GM06990 (cell line): ENCODE measurements around the gene TRIM3.

Experiments used
- DNase-seq: peaks from one replicate; pipeline ENCODE4 v3.0.0-alpha.2; 2011; ENCODE audit not compliant: insufficient read length; ENCODE audit errors: extremely low read depth
- H3K27me3 ChIP-seq: replicated peaks from 2 replicates; pipeline ENCODE4 v1.6.0; 2011; ENCODE audit warnings: low read length; ENCODE audit not compliant: control insufficient read depth, insufficient read depth
- H3K36me3 ChIP-seq: 2 replicates; pipeline ENCODE4 v1.5.1; 2011; ENCODE audit warnings: low read length; ENCODE audit not compliant: control insufficient read depth, insufficient read depth
- H3K4me3 ChIP-seq: replicated peaks from 2 replicates; pipeline ENCODE4 v1.5.1; 2011; ENCODE audit warnings: low read depth, mild to moderate bottlenecking, control low read depth, low read length
- CTCF ChIP-seq: IDR thresholded peaks from 2 replicates; pipeline ENCODE4 v1.5.1; 2011; ENCODE audit warnings: low read length, control low read depth, mild to moderate bottlenecking, inconsistent platforms; ENCODE audit not compliant: insufficient read depth, poor library complexity, severe bottlenecking

The TRIM3 gene

GRCh38 chr11:6504166-6504565, 30.4 kb upstream of the TRIM3 start:
- H3K27me3 ChIP-seq: no peaks in the 10 kb centered on the region
- no peak for DNase-seq
- H3K36me3 ChIP-seq: peaks cover 11% of the 10 kb centered on the region
- no peak overlapping the region for H3K4me3 ChIP-seq
- no peak for TF ChIP-seq CTCF

DNA sequence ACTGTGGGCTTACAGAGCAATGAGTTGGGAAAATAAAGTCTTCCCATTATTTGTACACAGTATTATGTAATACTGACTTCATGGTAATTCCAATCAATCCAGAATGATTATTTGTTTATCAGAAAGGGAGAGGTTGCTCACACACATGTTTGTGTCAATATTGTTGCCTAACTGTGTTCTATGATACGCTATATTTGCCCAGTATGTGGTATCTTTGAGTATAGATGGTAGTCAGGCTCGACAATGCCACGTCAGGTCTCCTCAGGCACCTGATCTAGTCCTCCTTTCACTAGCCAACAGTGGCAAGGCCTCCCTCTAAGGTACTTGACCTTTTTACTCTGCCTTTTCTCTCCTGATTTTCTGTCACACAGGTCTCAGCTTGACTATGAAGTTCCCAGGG, 28.6 kb upstream of the TRIM3 start:
- no peaks in the 10 kb centered on the region for H3K27me3 ChIP-seq
- H3K36me3 ChIP-seq: peaks cover 17% of the 10 kb centered on the region
- TF ChIP-seq CTCF: no peak
- DNase-seq: no peak
- no peak overlapping the region for H3K4me3 ChIP-seq

DNA sequence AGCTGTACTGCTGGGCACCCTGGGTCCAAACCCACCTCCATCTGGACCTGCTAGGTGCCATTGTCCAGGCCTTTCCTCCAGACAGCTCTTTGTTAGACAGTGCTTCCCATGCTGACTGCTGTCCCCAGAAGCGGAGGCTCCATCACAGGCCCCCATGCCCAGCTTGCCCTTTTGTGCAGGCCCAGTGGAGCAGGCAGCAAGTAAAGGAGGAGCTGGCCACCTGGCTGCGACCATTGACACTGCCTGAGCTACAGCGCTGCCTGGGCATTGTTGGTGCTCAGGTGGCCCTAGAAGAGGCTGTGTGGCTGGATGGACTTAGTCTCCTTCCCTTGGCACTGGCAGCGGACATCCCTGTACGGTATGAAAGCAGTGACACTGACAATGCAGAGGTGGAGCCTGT, 24.8 kb upstream of the TRIM3 start:
- DNase-seq: no peak
- no peak for TF ChIP-seq CTCF
- Histone ChIP-seq H3K27me3 (no peaks in the 10 kb centered on the region), H3K36me3 (peaks cover 14% of the 10 kb centered on the region), H3K4me3 (no peak overlapping the region)

- Histone ChIP-seq H3K27me3 (no peaks in the 10 kb centered on the region), H3K4me3 (no peak overlapping the region), H3K36me3 (peaks cover 15% of the 10 kb centered on the region)
- TF ChIP-seq CTCF: no peak
- DNase-seq: no peak
Measured at GRCh38 chr11:6498121-6498520, 24.4 kb upstream of the TRIM3 start.

- TF ChIP-seq CTCF: no peak
- Histone ChIP-seq H3K4me3 (no peak within 1 kb of the TSS), H3K36me3 (peaks cover 10% of the 10 kb centered on the region), H3K27me3 (no peaks in the 10 kb centered on the region)
- DNase-seq: no peak
Measured at GRCh38 chr11:6497069-6497839, 23.5 kb upstream of the TRIM3 start, which contains the start of gene DNHD1. TSS of gene DNHD1 (plus strand) at chr11:6497280. CDS start at chr11:6498216, 936 bp downstream.

GRCh38 chr11:6489306-6489705, 15.6 kb upstream of the TRIM3 start:
- H3K4me3 ChIP-seq: no peak overlapping the region
- no peak for TF ChIP-seq CTCF
- H3K27me3 ChIP-seq: no peaks in the 10 kb centered on the region
- no peak for DNase-seq
- H3K36me3 ChIP-seq: peaks cover 7% of the 10 kb centered on the region
